Chondrocyte (in vitro differentiated cells): Measurements from ENCODE around the gene BCL2L13. TPM values are rescaled to one million over a fixed set of nuclear protein-coding genes. Genes with fewer than 3 reads are reported as not detected.

Experiments used
- DNase-seq: peaks from one replicate; pipeline ENCODE4 v3.0.0; 2021; ENCODE audit warnings: mixed read lengths, low spot score
- H3K27ac Mint-ChIP-seq: one replicate; pipeline ENCODE4 v1.8.0; 2021; ENCODE audit warnings: mild to moderate bottlenecking, moderate library complexity, mixed read lengths; ENCODE audit not compliant: unreplicated experiment
- H3K27me3 Mint-ChIP-seq: 2 replicates; pipeline ENCODE4 v1.8.0; 2021; ENCODE audit warnings: low read depth, mixed read lengths
- H3K36me3 Mint-ChIP-seq: 2 replicates; pipeline ENCODE4 v1.8.0; 2021; ENCODE audit warnings: low read depth, mixed read lengths
- H3K4me1 Mint-ChIP-seq: 2 replicates; pipeline ENCODE4 v1.8.0; 2021; ENCODE audit warnings: low read depth, mild to moderate bottlenecking, mixed read lengths
- H3K4me3 Mint-ChIP-seq: one replicate; pipeline ENCODE4 v1.8.0; 2021; ENCODE audit warnings: mild to moderate bottlenecking, moderate library complexity, mixed read lengths; ENCODE audit not compliant: unreplicated experiment
- H3K9me3 Mint-ChIP-seq: 2 replicates; pipeline ENCODE4 v1.8.0; 2021; ENCODE audit warnings: low read depth, mixed read lengths
- total RNA-seq: library from RNA; stranded (reverse); gene quantifications from 3 replicates; pipeline ENCODE4 v1.2.1, GENCODE V29; 2021
- TF ChIP-seq, protein P1 (sequence below): fragments of 200-600 bp; sonication (generic); IDR thresholded peaks from 2 replicates; pipeline ENCODE4 v1.5.0; 2021; ENCODE audit warnings: antibody characterized with exemption, mild to moderate bottlenecking, moderate library complexity

The BCL2L13 gene
- total RNA-seq, 1 donor from 2014 or later = 39.6 TPM

- no peak for DNase-seq
- Mint-ChIP-seq H3K36me3 (peaks cover 32% of the 10 kb centered on the region), H3K27ac (peak overlapping the region; percentile 98), H3K4me1 (peaks cover 50% of the 10 kb centered on the region), H3K9me3 (no peaks in the 10 kb centered on the region), H3K27me3 (no peaks in the 10 kb centered on the region), H3K4me3 (peak overlapping the region; percentile 35)
- TF ChIP-seq, protein P1, sequence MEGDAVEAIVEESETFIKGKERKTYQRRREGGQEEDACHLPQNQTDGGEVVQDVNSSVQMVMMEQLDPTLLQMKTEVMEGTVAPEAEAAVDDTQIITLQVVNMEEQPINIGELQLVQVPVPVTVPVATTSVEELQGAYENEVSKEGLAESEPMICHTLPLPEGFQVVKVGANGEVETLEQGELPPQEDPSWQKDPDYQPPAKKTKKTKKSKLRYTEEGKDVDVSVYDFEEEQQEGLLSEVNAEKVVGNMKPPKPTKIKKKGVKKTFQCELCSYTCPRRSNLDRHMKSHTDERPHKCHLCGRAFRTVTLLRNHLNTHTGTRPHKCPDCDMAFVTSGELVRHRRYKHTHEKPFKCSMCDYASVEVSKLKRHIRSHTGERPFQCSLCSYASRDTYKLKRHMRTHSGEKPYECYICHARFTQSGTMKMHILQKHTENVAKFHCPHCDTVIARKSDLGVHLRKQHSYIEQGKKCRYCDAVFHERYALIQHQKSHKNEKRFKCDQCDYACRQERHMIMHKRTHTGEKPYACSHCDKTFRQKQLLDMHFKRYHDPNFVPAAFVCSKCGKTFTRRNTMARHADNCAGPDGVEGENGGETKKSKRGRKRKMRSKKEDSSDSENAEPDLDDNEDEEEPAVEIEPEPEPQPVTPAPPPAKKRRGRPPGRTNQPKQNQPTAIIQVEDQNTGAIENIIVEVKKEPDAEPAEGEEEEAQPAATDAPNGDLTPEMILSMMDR = no peak
Observed at GRCh38 chr22:17726928-17727897, 88.7 kb downstream of the BCL2L13 start.

DNA sequence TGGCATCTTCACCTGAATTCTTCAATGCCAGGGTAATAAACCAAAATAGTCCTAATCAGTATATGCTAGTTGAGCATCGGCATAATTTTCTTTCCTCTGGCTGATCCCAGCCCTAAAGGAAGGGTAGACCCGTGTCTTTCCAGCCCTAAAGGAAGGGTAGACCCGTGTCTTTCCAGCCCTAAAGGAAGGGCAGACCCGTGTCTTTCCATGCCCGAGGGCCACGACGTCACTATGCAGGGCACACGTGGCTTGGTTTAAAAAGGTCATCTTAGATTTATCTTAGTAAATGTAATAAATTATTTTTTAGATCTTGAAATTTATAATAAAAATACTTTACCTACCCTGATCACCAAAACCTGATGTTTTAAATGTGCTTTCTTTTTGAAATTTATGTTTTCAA is 90.2 kb downstream of the BCL2L13 start:
- TF ChIP-seq, protein P1 = no peak
- Mint-ChIP-seq H3K27ac (no peak overlapping the region), H3K9me3 (no peaks in the 10 kb centered on the region), H3K27me3 (no peaks in the 10 kb centered on the region), H3K4me3 (no peak overlapping the region), H3K36me3 (peaks cover 39% of the 10 kb centered on the region), H3K4me1 (peaks cover 55% of the 10 kb centered on the region)
- no peak for DNase-seq

DNA sequence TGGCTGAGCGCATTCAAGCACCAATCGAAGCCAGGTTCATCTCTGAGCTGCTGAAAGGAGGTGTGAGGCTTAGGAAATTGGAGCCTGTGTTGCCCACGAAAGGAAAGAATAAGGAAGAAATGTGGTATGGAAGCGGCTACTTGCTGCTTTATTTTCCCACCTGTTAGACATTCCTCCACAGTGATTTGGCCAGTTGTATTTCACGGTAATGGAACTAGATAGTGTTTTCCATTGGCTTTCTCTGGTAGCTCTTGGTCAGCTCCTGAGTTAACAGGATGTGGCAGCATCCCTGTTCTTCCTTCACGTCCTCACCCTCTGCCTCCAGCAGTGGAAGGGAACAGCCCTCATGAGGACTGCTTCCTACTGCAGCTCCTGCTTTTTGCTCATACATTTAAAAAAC is 91.0 kb downstream of the BCL2L13 start:
- Mint-ChIP-seq H3K27me3 (no peaks in the 10 kb centered on the region), H3K36me3 (peaks cover 39% of the 10 kb centered on the region), H3K27ac (no peak overlapping the region), H3K9me3 (no peaks in the 10 kb centered on the region), H3K4me1 (peaks cover 55% of the 10 kb centered on the region), H3K4me3 (no peak overlapping the region)
- DNase-seq = no peak
- TF ChIP-seq, protein P1 = no peak

DNA sequence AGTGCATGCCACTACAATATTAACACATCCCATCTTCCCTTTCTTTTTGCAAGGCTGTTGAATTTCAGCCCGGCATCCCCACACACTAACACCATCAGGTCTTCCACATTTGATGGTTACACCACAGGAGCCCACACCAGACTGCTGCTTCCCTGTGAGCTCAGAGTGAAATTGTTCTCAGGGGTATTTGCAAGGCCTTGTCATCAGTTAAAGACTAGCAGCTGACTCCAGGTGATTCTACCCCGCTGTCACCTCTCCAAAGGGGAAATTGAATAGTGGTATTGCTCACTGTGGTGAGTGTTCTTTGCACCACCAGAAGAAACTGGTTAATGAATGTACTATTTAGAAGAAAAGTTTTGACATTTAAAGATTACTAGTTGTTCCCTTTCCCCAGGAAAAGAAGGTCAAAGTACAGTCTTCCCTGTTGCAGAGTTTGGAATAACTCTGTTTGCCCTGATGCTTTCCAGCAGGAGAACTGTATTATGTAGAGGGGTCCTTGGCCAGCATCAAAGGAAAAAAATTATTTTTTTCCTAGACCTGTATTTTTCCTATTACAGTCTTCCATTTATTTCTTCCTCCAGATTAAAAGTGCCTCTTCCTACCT is 93.8 kb downstream of the BCL2L13 start:
- no peaks in the 10 kb centered on the region for H3K27me3 Mint-ChIP-seq
- no peak for DNase-seq
- no peaks in the 10 kb centered on the region for H3K9me3 Mint-ChIP-seq
- TF ChIP-seq, protein P1 = no peak
- H3K4me1 Mint-ChIP-seq = peaks cover 29% of the 10 kb centered on the region
- no peak overlapping the region for H3K27ac Mint-ChIP-seq
- H3K4me3 Mint-ChIP-seq = no peak overlapping the region
- peaks cover 31% of the 10 kb centered on the region for H3K36me3 Mint-ChIP-seq

DNA sequence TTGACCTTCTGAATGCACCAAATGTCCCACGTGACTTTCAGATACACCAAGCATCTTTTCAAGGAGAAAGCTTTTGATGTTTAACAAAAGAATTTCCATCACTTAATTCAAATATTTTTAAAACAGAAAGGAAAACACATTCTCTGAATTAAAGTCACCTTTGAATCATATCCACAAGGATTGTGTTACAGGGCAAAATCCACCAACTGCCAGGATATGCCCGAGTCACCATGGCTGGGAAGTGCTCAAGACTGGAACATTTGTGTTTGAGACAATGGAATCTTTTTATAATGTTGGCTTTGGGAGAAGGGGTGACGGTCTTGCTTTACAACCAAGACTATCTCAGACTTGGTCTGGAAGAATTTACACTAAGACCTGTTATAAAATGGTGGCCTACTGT is 94.9 kb downstream of the BCL2L13 start:
- H3K36me3 Mint-ChIP-seq = peaks cover 25% of the 10 kb centered on the region
- no peaks in the 10 kb centered on the region for H3K9me3 Mint-ChIP-seq
- H3K4me3 Mint-ChIP-seq = no peak overlapping the region
- no peak for DNase-seq
- TF ChIP-seq, protein P1 = no peak
- H3K27ac Mint-ChIP-seq = peak overlapping the region; percentile 84
- H3K4me1 Mint-ChIP-seq = peaks cover 21% of the 10 kb centered on the region
- no peaks in the 10 kb centered on the region for H3K27me3 Mint-ChIP-seq
